LHCN-M2 (cell line): ENCODE results near the gene LILRA6. TPM values are rescaled to one million over a fixed set of nuclear protein-coding genes. Genes with fewer than 3 reads are reported as not detected.
A peak's percentile ranks its signal among the peaks of the same experiment; 100 is the strongest.
"Not testable (repeated sequence)": the region's sequence is repeated elsewhere in the genome, so short reads cannot be mapped to it uniquely, and the experiment has no call there.

Source experiments
- DNase-seq: peaks from one replicate; pipeline ENCODE4 v3.0.0-alpha.2; 2012; ENCODE audit warnings: low read depth
- polyA plus RNA-seq: library from polyadenylated mRNA; unstranded; fragments of >200 nt; gene quantifications from one replicate; pipeline ENCODE4 v1.2.1, GENCODE V29; 2012; ENCODE audit warnings: missing spikeins
- total RNA-seq: library from RNA; depleted of rRNA; stranded (reverse); fragments of >200 nt; gene quantifications from 2 replicates; pipeline ENCODE4 v1.2.3, GENCODE V29; 2014; rRNA removed

The LILRA6 gene
- not detected in 2 replicates for total RNA-seq
- 0.02 TPM for polyA plus RNA-seq

DNA sequence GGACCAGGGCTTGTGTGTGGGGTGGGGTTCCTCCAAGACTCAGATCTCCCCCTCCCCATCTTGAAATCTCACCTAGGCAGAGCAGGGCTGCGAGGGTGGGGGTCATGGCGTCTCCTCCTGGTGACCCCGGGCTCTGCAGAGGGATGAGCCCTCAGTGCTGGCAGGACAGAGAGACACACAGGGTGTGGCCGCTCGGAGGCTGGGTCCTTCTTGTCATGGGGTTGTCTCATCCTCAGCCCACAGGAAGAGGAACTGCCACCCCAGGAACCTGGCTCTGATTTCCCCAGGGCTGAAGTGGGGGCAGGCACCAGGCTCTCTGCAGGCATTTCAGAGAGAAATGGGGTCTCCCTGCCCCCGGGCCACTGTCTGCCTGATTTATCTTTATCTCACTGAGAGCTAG lies at the start of gene LILRA6:
TSS of gene LILRA6 (minus strand) at position 145 of the 400 bp plus-strand sequence.
- not testable (repeated sequence) for DNase-seq

DNA sequence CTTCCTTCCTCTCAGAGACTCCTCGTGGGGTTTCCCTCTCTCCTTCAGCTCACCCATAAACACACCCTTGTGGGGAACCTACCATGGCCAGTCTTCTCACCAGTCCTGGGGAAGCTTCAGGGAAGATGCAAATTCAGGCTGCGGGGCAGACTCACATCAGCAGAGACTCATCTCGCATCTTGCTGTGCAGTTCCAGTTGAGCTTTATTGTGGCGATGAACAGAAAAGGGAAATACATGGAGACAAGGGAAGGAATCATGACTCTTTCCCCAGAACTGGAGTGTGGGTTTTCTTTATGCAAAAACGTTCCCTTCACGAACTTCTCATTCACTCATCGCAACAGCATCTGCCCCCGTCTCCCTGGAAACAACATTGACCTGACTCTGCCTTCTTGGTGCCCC lies 46.6 kb upstream of the LILRA6 start:
- not testable (repeated sequence) for DNase-seq

DNA sequence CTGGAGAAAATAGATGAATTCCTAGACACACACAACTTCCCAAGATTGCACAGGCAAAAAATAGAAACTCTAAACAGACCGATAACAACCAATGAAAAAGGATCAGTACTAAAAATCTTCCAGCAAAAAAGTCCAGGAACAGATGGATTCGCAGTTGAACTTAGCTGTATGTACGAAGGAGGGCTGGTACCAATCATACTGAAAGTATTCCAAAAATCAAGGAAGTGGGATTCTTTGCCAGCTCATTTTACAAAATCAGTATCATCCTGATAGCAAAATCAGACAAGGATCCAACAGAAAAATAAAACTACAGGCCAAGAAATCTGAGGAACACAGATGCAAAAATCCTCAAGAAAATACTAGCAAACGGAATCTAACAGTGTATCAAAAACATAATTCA lies 44.9 kb upstream of the LILRA6 start:
- peak; percentile 63 for DNase-seq

DNA sequence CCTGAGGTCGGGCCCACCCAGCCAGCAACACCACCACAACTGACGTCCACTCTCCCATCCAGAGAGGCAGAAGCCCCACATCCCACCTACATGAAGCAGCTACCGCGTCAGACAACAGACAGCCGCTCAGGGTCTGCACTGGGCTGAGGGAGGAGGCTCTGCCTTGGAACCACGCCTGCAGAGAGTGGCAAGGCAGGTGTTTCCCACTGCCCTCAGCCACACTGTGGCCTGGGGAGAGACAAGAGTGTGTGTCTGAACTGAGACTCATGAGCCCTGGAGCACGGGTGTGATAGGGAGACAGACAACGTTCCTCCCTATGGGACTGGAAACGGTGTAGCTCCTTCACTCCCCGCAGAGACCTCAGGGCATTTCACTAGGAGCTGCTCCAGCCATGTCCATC lies 43.7 kb upstream of the LILRA6 start:
- DNase-seq = not testable (repeated sequence)

DNA sequence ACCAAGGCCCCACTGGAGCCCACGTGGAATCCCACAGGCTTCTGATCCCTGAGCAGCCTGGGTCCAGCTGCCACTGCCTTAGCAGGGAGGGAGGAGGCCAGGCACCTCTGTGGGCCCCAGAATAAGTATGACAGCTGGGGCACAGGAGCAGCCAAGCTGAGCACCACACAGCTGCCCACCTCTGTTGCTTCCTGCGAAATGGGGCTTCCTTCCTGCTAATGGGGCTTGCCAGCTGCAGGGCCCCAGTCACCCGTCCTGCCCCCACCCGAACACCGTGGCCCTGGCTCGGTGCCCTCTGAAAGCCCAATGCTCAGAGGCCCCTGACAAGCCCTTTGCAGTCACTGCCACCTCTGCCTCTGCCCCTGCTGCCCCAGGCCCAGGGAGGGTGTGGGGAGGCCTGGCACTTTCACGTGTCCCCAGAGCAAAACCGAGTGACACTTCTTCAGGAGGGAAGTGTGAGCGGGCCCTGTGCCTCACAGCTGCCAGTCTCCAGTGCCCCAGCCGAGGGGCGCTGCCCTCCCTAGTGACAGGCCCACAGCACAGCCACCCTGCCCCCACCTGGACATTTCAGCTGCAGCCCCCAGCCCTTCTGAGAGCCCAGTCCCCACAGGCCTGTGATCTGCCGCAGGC lies 43.0 kb upstream of the LILRA6 start:
- DNase-seq = not testable (repeated sequence)

DNA sequence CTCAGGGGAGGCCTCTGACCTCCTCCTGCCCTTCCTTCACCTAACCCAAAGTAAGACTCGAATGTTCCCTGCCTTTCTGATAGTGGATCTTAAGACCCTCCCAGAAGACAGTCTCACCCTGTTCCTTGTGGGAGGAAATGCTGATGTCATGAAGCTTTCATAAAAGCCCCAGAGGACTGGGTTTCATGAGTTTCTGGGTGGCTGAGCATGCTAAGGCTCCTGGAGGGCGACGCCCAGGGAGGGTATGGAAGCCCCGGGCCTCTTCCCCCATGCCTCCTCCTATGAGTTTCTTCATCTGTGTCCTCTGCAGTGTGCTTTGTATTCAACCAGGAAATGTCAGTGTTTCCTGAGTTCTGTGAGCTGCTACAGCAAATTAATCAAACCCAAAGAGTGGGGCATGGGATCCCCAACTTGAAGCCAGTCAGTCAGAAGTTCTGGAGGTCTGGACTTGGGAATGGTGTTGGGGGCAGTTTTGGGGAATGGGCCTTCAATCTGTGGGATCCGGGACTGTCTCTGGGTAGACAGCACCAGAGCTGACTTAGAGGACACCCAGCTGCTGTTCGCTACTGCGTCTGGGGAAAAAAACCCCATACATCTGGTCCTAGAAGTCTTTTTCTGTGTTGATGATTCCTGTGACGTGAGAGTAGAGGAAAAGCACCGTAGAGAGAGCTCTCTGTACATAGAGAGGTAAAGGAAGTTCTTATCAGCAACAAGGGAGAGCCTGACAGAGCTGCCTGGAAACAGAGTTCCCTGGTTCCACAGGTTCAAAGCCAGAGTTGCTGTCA lies 40.3 kb upstream of the LILRA6 start:
- DNase-seq = no peak

DNA sequence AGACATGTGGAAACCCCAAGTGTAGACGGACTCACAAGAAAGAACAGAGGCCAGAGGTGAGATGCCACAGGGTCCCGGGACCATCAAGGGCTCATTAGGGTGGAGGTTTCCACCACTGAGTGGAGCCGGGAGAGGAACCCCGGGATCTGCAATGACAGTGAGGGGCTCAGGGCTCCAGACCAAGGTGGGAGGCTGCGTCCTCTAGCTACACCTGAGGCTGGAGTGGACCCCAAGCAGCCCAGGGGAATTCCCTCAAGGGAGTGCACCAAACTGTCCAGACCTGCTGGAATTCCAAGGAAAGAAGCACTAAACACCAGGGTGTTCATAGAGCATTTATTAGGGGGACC lies 39.1 kb upstream of the LILRA6 start:
- DNase-seq = not testable (repeated sequence)

DNA sequence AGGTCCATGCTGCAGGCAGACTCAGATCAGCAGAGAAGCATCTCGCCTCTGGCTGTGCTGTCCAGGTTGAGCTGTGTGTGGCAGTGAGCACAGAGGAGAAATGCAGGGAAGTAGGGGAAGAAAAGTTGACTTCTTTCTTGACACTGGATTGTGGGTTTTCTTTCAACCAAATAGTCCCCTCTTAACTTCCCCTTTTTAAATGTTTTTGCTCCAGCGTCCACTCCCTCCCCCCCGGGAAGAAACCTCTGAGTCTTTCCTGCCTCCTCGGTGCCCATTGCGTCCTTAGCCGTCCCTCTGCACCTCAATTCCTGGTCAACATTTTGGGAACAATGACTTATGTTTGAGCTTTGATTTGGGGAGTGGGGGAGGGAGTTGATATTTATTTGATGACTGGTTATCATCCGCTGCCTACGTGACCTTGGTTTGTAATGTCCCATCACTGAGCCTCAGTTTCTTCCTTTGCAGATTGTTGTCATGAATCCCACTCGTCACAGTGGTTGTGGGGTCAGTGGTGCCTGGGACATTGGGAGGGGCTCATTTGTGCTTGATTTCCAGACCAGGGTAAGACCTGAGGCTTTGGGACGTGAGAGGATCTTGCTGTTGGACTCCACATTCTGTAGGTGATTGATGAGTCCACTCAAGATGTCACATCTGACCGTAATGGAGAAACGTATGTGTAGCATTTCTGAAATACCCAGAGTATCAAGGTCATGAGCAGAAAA lies 38.6 kb upstream of the LILRA6 start, which contains the start of gene LILRB2:
TSS of gene LILRB2 (minus strand) at position 104 of the 722 bp plus-strand sequence. CDS start 614 bp downstream, outside the sequence.
- DNase-seq = no peak

DNA sequence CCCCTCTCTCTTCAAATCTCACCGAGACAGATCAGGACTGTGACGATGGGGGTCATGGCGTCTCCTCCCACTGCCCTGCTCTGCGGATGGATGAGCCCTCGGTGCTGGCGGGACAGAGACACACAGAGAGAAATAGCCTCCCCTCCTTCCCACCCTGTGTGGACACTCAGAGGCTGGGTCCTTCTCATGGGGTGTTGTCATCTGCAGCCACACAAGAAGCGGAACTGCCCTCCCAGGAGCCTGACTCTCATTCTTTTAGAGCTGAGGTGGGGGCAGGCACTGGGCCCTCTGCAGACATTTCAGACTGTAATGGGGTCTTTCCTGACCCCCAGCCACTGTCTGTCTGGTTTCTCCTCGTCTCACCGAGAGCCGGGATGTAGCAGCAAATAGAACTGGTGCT lies 37.9 kb upstream of the LILRA6 start:
- not testable (repeated sequence) for DNase-seq

DNA sequence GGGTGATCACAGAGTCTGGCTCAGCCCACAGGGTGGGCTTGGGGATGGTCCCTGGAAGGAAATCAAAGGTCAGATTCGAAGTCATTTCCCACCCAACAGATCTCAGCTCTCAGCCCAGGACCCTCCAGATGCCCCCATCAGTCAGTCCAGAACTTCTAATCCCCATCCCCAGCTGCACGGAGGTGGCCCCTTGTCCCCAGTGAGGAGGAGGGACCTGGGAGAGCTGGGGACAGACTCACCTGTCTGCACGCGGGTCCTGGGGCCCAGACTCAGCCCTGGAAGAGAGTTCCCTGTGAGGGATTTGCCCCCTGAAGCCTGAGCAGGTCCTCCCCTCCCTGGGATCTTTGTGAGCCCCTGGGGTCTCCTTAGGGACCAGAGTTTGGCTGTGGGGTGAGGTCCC lies 37.4 kb upstream of the LILRA6 start:
- DNase-seq = not testable (repeated sequence)

DNA sequence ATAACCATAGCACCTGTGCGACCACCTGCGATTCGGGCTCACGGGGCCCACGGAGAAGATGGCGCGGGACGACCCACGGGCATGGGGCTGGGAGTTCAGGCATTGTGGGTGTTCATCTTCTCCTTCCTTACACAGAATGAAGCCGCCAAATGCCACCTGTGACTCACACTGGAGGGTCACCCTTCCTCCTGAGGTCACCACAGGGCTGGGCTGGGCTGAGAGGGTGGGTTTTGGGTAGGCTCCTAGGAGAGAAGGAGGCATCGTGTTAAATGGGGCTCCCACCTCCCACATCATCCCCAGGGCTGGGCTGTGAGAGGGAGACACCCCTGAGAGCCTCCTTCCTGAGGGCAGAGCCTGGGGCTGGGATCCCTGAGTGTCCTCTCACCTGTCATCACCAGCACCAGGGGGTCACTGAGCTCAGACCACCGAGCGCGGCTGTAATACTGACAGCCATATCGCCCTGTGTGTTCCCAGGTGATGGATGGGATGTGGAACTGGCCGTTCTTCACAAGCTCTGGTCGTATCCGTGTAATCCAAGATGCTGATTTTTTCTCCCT lies 36.9 kb upstream of the LILRA6 start:
- DNase-seq = no peak

DNA sequence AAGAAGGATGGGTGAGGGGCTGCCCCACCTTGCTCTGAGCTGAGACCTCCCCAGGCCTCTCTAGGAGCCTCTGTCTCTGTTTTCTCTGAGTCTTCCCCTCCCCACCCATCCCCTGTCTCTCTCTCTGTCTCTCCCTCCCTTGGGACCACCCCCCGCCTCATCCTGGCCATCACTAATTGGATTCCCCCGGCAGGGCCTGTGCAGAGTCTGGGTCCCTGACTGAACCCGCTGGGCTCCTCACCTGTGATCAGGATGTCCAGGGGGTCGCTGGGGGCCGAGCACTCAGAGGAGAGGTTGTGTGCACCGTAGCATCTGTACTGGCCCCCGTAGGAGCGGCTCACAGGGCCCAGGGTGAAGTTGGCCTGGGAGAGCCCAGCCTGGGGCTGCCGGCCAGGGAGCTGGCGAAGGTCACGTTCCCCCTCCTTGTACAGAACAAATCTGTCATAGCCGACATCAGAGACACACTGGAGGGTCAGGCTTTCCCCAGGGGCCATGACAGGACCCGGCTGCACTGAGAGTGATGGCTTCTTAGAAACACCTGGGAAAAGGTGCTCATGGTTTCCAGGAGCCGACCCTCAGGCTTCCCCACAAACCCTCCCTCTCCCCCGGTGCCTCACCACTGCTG lies 36.1 kb upstream of the LILRA6 start:
- DNase-seq = not testable (repeated sequence)

DNA sequence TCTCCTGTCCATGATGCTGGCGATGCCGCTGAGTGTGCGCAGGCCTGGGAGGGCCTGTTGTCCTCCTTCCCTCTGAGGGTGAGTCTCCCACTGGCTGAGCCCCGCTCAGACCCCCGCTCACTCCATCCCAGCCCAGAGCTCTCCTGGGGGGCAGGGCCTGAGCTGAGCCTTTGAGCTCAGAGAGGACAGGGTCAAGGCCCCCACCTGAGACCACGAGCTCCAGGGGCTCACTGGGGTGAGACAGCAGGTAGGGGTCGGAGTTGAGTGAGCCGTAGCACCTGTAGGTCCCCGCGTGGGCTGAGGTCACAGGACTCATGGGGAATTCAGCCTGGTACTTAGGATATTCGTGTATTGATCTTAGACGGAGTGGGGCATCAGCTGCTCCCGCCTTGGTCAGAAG lies 35.5 kb upstream of the LILRA6 start:
- DNase-seq = not testable (repeated sequence)

DNA sequence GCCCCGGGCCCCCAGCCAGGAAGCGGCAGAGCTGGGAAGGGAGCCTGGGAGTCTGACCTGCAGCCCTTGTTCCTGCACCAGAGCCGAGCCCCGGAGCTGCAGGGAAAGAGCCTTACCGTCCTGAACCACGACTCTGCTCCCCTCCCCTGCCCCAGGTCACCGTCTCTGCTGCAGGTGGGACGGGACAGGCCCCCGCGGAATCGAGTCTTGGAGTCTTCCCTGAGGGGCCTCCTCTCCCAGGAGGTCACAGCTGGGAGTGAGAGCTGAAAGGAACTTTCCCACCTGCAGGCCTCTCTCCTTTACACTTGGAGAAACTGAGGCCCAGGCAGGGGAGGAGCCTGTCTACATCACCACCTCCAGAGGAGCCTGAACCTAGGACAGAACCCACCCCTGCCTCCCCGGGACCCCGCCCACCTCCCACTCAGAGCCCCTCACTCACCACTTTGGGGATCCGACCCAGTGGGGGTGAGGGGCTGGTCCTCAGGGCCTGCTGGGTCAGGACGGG lies 34.6 kb upstream of the LILRA6 start:
- not testable (repeated sequence) for DNase-seq

DNA sequence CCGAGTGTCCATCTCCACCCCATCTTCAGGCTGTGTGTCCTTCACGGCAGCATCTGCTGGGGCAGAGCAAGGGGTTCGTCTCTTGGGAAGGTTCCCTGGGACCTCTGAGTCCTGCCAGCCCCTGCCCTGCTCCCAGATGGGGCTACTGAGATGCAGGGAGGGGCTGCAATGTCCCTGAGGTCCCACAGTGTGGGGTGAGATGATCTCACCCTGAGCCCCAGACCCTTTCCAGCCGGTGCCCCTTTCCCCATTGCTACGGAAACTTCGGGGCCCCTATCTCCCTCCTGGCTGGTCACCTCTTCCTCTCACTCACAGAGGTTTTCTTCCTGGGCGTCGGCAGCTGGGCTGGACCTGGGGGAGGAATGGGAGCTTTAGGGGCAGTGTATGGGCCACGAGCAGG lies 33.4 kb upstream of the LILRA6 start:
- DNase-seq = no peak

DNA sequence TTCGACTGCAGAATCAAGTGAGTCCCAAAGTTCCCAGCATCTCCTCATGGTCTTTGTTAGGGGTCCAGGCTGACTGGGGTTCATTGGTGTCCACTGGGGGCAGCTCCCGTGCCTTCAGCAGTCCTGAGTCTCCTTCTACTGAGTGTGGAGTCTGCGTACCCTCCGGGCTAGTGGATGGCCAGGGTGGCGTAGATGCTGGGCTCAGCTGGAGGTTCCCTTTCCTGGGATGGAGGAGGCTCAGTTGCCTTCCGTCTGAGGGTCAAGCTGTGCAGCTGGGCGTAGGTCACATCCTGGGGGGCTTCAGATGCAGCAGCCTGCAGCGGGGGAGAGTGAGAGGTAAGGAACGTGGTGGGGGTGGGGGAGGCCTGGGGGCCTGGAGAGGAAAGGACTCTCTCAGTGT lies 31.9 kb upstream of the LILRA6 start:
- not testable (repeated sequence) for DNase-seq

DNA sequence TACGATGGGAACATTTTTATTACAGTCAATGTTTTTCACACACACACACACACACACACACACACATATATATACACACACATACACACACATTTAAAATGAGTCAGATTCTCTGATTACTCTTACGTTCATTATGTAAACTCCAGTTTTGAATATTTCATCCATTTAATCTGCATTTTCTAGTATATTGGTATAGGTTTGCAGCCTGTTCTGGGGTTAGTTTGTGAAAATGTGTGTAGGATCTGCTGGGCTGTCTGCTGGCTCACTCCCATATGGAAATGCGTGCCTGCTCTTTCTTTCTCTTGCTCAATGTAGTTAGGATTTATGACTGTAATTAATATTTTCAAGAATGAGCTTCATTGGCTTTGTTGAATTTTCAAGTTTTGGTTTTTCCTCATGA lies 31.2 kb upstream of the LILRA6 start:
- no peak for DNase-seq

DNA sequence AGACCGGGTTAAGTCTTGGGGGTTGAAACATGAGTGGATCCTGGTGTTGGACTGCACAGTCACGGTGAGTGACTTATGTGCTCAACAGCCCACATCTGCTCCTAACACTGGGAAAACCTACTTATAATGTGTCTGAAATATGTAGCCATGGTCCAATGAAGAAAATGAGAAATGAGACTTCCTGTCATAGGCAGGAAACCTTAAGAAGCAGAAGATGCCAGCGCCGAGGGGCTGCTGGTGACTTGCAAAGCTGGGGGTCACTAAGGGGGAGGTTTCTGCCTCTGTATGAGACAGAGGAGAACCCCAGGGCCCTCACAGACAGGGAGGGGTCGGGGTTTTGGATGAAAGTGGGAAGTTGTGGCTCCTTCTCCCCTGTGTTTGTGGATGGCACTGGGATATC lies 29.6 kb upstream of the LILRA6 start:
- not testable (repeated sequence) for DNase-seq

DNA sequence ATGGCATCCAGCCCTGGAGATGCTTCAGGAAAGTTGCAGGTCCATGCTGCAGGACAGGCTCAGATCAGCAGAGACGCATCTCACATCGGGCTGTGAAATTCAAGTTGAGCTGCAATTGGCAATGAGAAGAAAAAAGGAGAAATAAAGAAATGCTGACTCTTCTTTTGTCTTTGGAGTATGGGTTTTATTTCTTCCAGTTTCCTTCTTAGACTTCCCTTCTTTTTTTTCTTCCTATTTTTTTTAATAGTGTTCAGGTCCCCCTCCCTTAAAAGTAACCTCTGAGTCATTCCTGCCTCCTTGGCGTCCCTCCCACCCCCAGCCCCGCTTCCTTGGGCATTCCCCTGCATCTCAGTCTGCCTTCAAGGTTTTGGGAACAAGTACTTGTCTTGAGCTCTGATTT lies 29.0 kb upstream of the LILRA6 start:
- DNase-seq = not testable (repeated sequence)

DNA sequence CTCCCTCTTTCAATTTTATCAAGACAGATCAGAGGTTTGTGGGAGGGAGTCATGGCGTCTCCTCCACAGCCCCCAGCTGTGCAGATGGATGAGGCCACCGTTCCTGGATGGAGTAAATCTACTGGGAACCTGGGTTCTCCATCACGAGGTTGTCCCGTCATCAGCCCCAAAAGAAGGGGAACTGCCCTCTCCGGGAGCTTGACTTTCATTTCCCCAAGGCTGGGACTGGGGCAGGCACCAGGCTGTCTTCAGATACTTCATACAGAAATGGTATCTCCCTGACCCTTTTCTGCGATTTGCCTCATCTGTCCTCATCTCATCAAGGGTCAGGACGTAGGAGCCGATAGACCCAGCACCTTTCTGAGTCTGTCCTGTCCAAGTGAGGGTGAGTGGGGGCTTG lies 28.5 kb upstream of the LILRA6 start:
- no peak for DNase-seq

DNA sequence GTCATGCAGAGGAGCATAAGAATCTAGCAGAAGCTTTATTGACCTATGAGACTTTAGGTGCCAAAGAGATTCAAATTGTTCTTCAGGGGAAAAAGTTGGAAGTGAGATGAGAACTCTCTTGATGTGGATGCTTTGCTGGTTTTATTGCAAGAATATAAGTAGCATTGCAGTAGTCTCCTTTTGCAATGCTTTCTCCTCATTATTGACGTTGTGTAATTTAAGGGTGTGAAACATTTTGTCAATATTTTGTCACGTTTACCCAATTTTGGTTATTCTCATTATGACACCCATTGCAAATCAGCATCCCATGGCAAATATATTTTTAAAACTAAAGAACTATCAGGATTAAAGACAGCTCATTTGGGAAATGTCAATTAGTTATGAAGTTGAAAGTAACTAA lies 26.3 kb upstream of the LILRA6 start:
- no peak for DNase-seq
